HCT116 (cell line): Measurements from ENCODE around the gene SHOC2. TPM values are rescaled to one million over a fixed set of nuclear protein-coding genes. Genes with fewer than 3 reads are reported as not detected.

Source experiments
- ATAC-seq: fragments of 200-7000 bp; cut with Tn5 transposase; 2 replicates; pipeline ENCODE4 v1.9.1; 2020; ENCODE audit warnings: mild to moderate bottlenecking, moderate library complexity
- BruUV-seq: library from RNA; stranded (reverse); fragments of 400-500 nt; replicated peaks from 2 replicates; lab custom pipeline; 2021; lab: Mats Ljungman, UMichigan
- CTCF ChIA-PET: fragments of 300-600 bp; sonication (Branson Sonifier 250); formaldehyde crosslinking; loops from one replicate; lab custom pipeline; 2021; ENCODE audit warnings: antibody characterized with exemption; lab: Charles Lee
- POLR2A ChIA-PET: fragments of 300-600, 350-600 bp; sonication (Branson Sonifier 250); formaldehyde crosslinking; loops from one replicate; lab custom pipeline; 2021; ENCODE audit warnings: antibody characterized with exemption; lab: Charles Lee
- RAD21 ChIA-PET, 2 experiments: fragments of 300-600 bp; sonication (Branson Sonifier 250); formaldehyde crosslinking; loops; one replicate each; lab custom pipeline; 2023; ENCODE audit warnings: low total read pairs in 2 of 2; ENCODE audit not compliant: uncharacterized antibody in 2 of 2, unreplicated experiment in 2 of 2, low non-redundant PET in 1 of 2; lab: Charles Lee
- DNase-seq: peaks from one replicate; pipeline ENCODE4 v3.0.0-alpha.2; 2010; ENCODE audit warnings: low read depth, low spot score
- H2AFZ ChIP-seq: fragments of 200-600 bp; shearing (Covaris generic), sonication (generic); 2 replicates; pipeline ENCODE4 v1.6.1; 2017; ENCODE audit warnings: low read depth, mixed run types, mixed read lengths, antibody characterized with exemption, low read length; ENCODE audit not compliant: poor library complexity, severe bottlenecking
- H3K27ac ChIP-seq: 2 replicates; pipeline ENCODE4 v1.5.1; 2012; ENCODE audit warnings: low read depth, low read length
- H3K27me3 ChIP-seq: fragments of 200-600 bp; sonication (generic); 2 replicates; pipeline ENCODE4 v1.6.1; 2016; ENCODE audit warnings: mixed run types, low read length, mixed read lengths; ENCODE audit not compliant: insufficient read depth
- H3K36me3 ChIP-seq, 2 experiments: fragments of 200-500 bp in 1 of 2; fragments of 200-600 bp in 1 of 2; sonication (Bioruptor generic) in 1 of 2; sonication (generic) in 1 of 2; 2 replicates each; pipeline versions ENCODE4 v1.5.1 to v1.6.1; 2014 to 2016; ENCODE audit warnings: low read length in 2 of 2, inconsistent platforms in 1 of 2, mixed read lengths in 1 of 2, mixed run types in 1 of 2; ENCODE audit not compliant: insufficient read depth in 2 of 2, control insufficient read depth in 1 of 2
- H3K4me1 ChIP-seq, 2 experiments: fragments of 200-600 bp in 1 of 2; sonication (generic) in 1 of 2; 2 replicates each; pipeline versions ENCODE4 v1.5.1 to v1.6.1; 2012 to 2017; ENCODE audit warnings: low read length in 2 of 2, inconsistent platforms in 1 of 2, mild to moderate bottlenecking in 1 of 2, mixed read lengths in 1 of 2, mixed run types in 1 of 2, moderate library complexity in 1 of 2; ENCODE audit not compliant: insufficient read depth in 2 of 2, control insufficient read depth in 1 of 2
- H3K4me2 ChIP-seq: fragments of 200-600 bp; sonication (generic); 2 replicates; pipeline ENCODE4 v1.6.1; 2017; ENCODE audit warnings: mixed run types, low read length, mixed read lengths
- H3K4me3 ChIP-seq, 2 experiments: fragments of 200-600 bp in 1 of 2; sonication (generic) in 1 of 2; replicated peaks in 1 of 2; 2 replicates each; pipeline ENCODE4 v1.5.1; 2011 to 2016; ENCODE audit warnings: low read length in 2 of 2, control low read depth in 1 of 2, low read depth in 1 of 2, mild to moderate bottlenecking in 1 of 2, mixed read lengths in 1 of 2, mixed run types in 1 of 2
- H3K79me2 ChIP-seq: fragments of 200-600 bp; sonication (generic); 2 replicates; pipeline ENCODE4 v1.6.1; 2017; ENCODE audit warnings: mild to moderate bottlenecking, mixed run types, low read length, moderate library complexity, mixed read lengths; ENCODE audit not compliant: insufficient read depth
- H3K9ac ChIP-seq: fragments of 200-600 bp; sonication (generic); 2 replicates; pipeline ENCODE4 v1.6.1; 2016; ENCODE audit warnings: low read length, mixed read lengths
- H3K9me2 ChIP-seq: fragments of 200-600 bp; sonication (generic), shearing (Covaris generic); 2 replicates; pipeline ENCODE4 v1.6.1; 2017; ENCODE audit warnings: mixed run types, mild to moderate bottlenecking, moderate library complexity; ENCODE audit not compliant: insufficient read depth
- H3K9me3 ChIP-seq, 2 experiments: fragments of 200-500 bp in 1 of 2; fragments of 200-600 bp in 1 of 2; sonication (Bioruptor generic) in 1 of 2; sonication (generic) in 1 of 2; 2 replicates each; pipeline ENCODE4 v1.6.1; 2014 to 2017; ENCODE audit warnings: low read length in 2 of 2, mixed read lengths in 2 of 2, inconsistent platforms in 1 of 2, low read depth in 1 of 2, mild to moderate bottlenecking in 1 of 2, mixed run types in 1 of 2, moderate library complexity in 1 of 2; ENCODE audit not compliant: control insufficient read depth in 1 of 2, insufficient read depth in 1 of 2
- H4K20me1 ChIP-seq: fragments of 200-600 bp; sonication (generic), shearing (Covaris generic); 2 replicates; pipeline ENCODE4 v1.6.1; 2017; ENCODE audit warnings: mixed run types, mild to moderate bottlenecking, moderate library complexity; ENCODE audit not compliant: insufficient read depth
- CEBPB ChIP-seq: IDR thresholded peaks from 2 replicates; pipeline ENCODE4 v1.6.1; 2012; ENCODE audit warnings: low read depth
- EZH2phosphoT487 ChIP-seq: fragments of 200-600 bp; IDR thresholded peaks from 2 replicates; pipeline ENCODE4 v1.6.1; 2018; ENCODE audit warnings: antibody characterized with exemption, borderline replicate concordance
- FOSL1 ChIP-seq: IDR thresholded peaks from 2 replicates; pipeline ENCODE4 v1.6.1; 2012; ENCODE audit warnings: low read depth
- MAX ChIP-seq: IDR thresholded peaks from 2 replicates; pipeline ENCODE4 v1.6.1; 2012
- POLR2A ChIP-seq: IDR thresholded peaks from 2 replicates; pipeline ENCODE4 v1.7.0; 2011; ENCODE audit warnings: borderline replicate concordance; ENCODE audit not compliant: insufficient read depth, insufficient read length; ENCODE audit errors: extremely low read depth
- SIN3A ChIP-seq: IDR thresholded peaks from 2 replicates; pipeline ENCODE4 v1.6.1; 2012; ENCODE audit warnings: low read depth
- TCF7L2 ChIP-seq: IDR thresholded peaks from 2 replicates; pipeline ENCODE4 v1.7.0; 2011; ENCODE audit warnings: borderline replicate concordance, inconsistent platforms; ENCODE audit not compliant: insufficient read depth, insufficient read length; ENCODE audit errors: extremely low read depth
- YY1 ChIP-seq: IDR thresholded peaks from 2 replicates; pipeline ENCODE4 v1.6.1; 2011; ENCODE audit warnings: low read length, low read depth, moderate library complexity, mild to moderate bottlenecking; ENCODE audit not compliant: insufficient replicate concordance; ENCODE audit errors: extremely low read depth
- ZNF274 ChIP-seq: fragments of 200-500 bp; sonication (Bioruptor generic); IDR thresholded peaks from 2 replicates; pipeline ENCODE4 v1.6.1; 2014; ENCODE audit warnings: mild to moderate bottlenecking, low read depth, low read length, inconsistent platforms
- intact Hi-C: fragments of 100-400 bp; cut with micrococcal nuclease; formaldehyde crosslinking; loops from 2 replicates; pipeline ENCODE4 v1.10.0; 2022
- total RNA-seq: library from RNA; stranded (reverse); gene quantifications from one replicate; pipeline ENCODE4 v1.2.1, GENCODE V29; 2021; ENCODE audit not compliant: unreplicated experiment

The SHOC2 gene
- total RNA-seq, 1 experiment from 2014 or later: 39.5 TPM

- no peak for TF ChIP-seq MAX
Measured at GRCh38 chr10:110881247-110881646, 38.2 kb upstream of the SHOC2 start (continued).

GRCh38 chr10:110881905-110882304 is 37.5 kb upstream of the SHOC2 start:
- ChIA-PET RAD21 (no interaction called here), POLR2A (interaction anchor here (1.1 kb wide), 1 partner anchor 37 kb away, joined by 4 read pairs; the partner anchor contains the start of genes BBIP1 and SHOC2), CTCF (interaction anchor here (2.2 to 2.3 kb wide), 2 partner anchors 10 to 15 kb away, joined by 7 to 17 read pairs; no protein-coding TSS in a partner anchor)
- no peaks in the 10 kb centered on the region for H3K79me2 ChIP-seq
- H3K4me1 ChIP-seq: no peaks in the 10 kb centered on the region
- no peak overlapping the region for H2AFZ ChIP-seq
- intact Hi-C loops: no loop called here
- no peaks in the 10 kb centered on the region for H3K27me3 ChIP-seq
- no peak overlapping the region for H3K27ac ChIP-seq
- BruUV-seq: no TSS peak
- TF ChIP-seq TCF7L2 (no peak), POLR2A (no peak)
- H3K9ac ChIP-seq: no peak overlapping the region
- H3K9me3 ChIP-seq: no peaks in the 10 kb centered on the region
- ATAC-seq (no peak), DNase-seq (no peak)
- no peaks in the 10 kb centered on the region for H3K9me2 ChIP-seq
- no peak overlapping the region for H3K4me2 ChIP-seq
- H3K4me3 ChIP-seq: no peak overlapping the region
- peaks cover 0 to 6% of the 10 kb centered on the region in 2 experiments; a peak in 1 of 4 replicates for H3K36me3 ChIP-seq
- no peaks in the 10 kb centered on the region for H4K20me1 ChIP-seq

- H2AFZ ChIP-seq: no peak overlapping the region
- BruUV-seq: no TSS peak
- no peak overlapping the region for H3K9ac ChIP-seq
- ATAC-seq (no peak), DNase-seq (no peak)
- no peaks in the 10 kb centered on the region for H3K9me2 ChIP-seq
- ChIA-PET CTCF (no interaction called here), RAD21 (no interaction called here), POLR2A (no interaction called here)
- H3K4me3 ChIP-seq: no peak overlapping the region
- no peaks in the 10 kb centered on the region for H3K9me3 ChIP-seq
- H3K79me2 ChIP-seq: no peaks in the 10 kb centered on the region
- H3K4me1 ChIP-seq: no peaks in the 10 kb centered on the region
- TF ChIP-seq MAX (no peak), ZNF274 (no peak), EZH2phosphoT487 (no peak), YY1 (no peak), SIN3A (no peak), CEBPB (no peak), FOSL1 (no peak)
- H4K20me1 ChIP-seq: no peaks in the 10 kb centered on the region
- intact Hi-C loops: no loop called here
- H3K27ac ChIP-seq: no peak overlapping the region
- H3K27me3 ChIP-seq: no peaks in the 10 kb centered on the region
- no peak overlapping the region for H3K4me2 ChIP-seq
- H3K36me3 ChIP-seq: peaks cover 0 to 6% of the 10 kb centered on the region in 2 experiments; a peak in 1 of 4 replicates
Measured at GRCh38 chr10:110883924-110884323, 35.5 kb upstream of the SHOC2 start.
